ENCODE results near the gene CX3CR1.

Gene CX3CR1

GRCh38 chr3:39222462-39222861, 57.4 kb downstream of the CX3CR1 start (continued):
- no peak for TF ChIP-seq TSHZ2 (CRISPR knock-in tag; IDR thresholded peaks at IDR 0.05)

- TF ChIP-seq TOX (CRISPR knock-in tag; IDR thresholded peaks at IDR 0.05; ENCODE audit: borderline replicate concordance) = no peak
- no peak for TF ChIP-seq ZNF565 (CRISPR knock-in tag; conservative IDR thresholded peaks at IDR 0.05; ENCODE audit: low read depth)
- no peak for TF ChIP-seq ZFP3 (CRISPR knock-in tag; IDR thresholded peaks at IDR 0.05)
- no peak for TF ChIP-seq ZNF8 (CRISPR knock-in tag; IDR thresholded peaks at IDR 0.05)
- TF ChIP-seq ZFP30 (CRISPR knock-in tag; IDR thresholded peaks at IDR 0.05) = no peak
- no peak for TF ChIP-seq GLIS3 (CRISPR knock-in tag; IDR thresholded peaks at IDR 0.05)
- TF ChIP-seq BACH2 (CRISPR knock-in tag; IDR thresholded peaks at IDR 0.05; ENCODE audit: borderline replicate concordance) = no peak
- no peak for TF ChIP-seq CSDC2 (CRISPR knock-in tag; IDR thresholded peaks at IDR 0.05)
- TF ChIP-seq SNAI2 (CRISPR knock-in tag; IDR thresholded peaks at IDR 0.05) = no peak
- ATAC-seq = no peak
These were observed 58.7 kb downstream of the CX3CR1 start for GRCh38 chr3:39221141-39221530.

- no peak for ATAC-seq
- TF ChIP-seq ZFP30 (CRISPR knock-in tag; IDR thresholded peaks at IDR 0.05) (no peak), CSDC2 (CRISPR knock-in tag; IDR thresholded peaks at IDR 0.05) (no peak), PPARA (CRISPR knock-in tag; IDR thresholded peaks at IDR 0.05; ENCODE audit: borderline replicate concordance) (no peak), BACH2 (CRISPR knock-in tag; IDR thresholded peaks at IDR 0.05; ENCODE audit: borderline replicate concordance) (no peak), ISL1 (CRISPR knock-in tag; IDR thresholded peaks at IDR 0.05) (no peak), POU6F1 (CRISPR knock-in tag; IDR thresholded peaks at IDR 0.05; ENCODE audit: borderline replicate concordance, low read depth) (no peak), TSHZ2 (CRISPR knock-in tag; IDR thresholded peaks at IDR 0.05) (no peak), GLIS3 (CRISPR knock-in tag; IDR thresholded peaks at IDR 0.05) (no peak), SNAI2 (CRISPR knock-in tag; IDR thresholded peaks at IDR 0.05) (no peak), TOX (CRISPR knock-in tag; IDR thresholded peaks at IDR 0.05; ENCODE audit: borderline replicate concordance) (no peak), RARB (CRISPR knock-in tag; IDR thresholded peaks at IDR 0.05) (no peak)
These were observed 59.3 kb downstream of the CX3CR1 start for GRCh38 chr3:39220407-39221140.

- no peak for ATAC-seq
- TF ChIP-seq ZFP3 (CRISPR knock-in tag; IDR thresholded peaks at IDR 0.05) = no peak
- TF ChIP-seq CSDC2 (CRISPR knock-in tag; IDR thresholded peaks at IDR 0.05) = no peak
- no peak for TF ChIP-seq TSHZ2 (CRISPR knock-in tag; IDR thresholded peaks at IDR 0.05)
- no peak for TF ChIP-seq OSR1 (CRISPR knock-in tag; IDR thresholded peaks at IDR 0.05)
- TF ChIP-seq ISL1 (CRISPR knock-in tag; IDR thresholded peaks at IDR 0.05) = no peak
- no peak for TF ChIP-seq ZNF8 (CRISPR knock-in tag; IDR thresholded peaks at IDR 0.05)
- no peak for TF ChIP-seq POU6F1 (CRISPR knock-in tag; IDR thresholded peaks at IDR 0.05; ENCODE audit: borderline replicate concordance, low read depth)
- TF ChIP-seq CREB5 (CRISPR knock-in tag; IDR thresholded peaks at IDR 0.05; ENCODE audit: low read depth) = no peak
- TF ChIP-seq ZNF565 (CRISPR knock-in tag; conservative IDR thresholded peaks at IDR 0.05; ENCODE audit: low read depth) = no peak
- no peak for TF ChIP-seq PATZ1 (CRISPR knock-in tag; IDR thresholded peaks at IDR 0.05; ENCODE audit: borderline replicate concordance)
These were observed 60.1 kb downstream of the CX3CR1 start for GRCh38 chr3:39219702-39220101.
